OCI-LY7 (cell line): ENCODE measurements around the gene MGMT.

Experiments used
- EZH2phosphoT487 ChIP-seq: fragments of 200-600 bp; sonication (generic); IDR thresholded peaks from 2 replicates; pipeline ENCODE4 v1.6.1; 2018; ENCODE audit warnings: low read depth, borderline replicate concordance, mild to moderate bottlenecking, mixed run types, antibody characterized with exemption, low read length, moderate library complexity, mixed read lengths
- TF ChIP-seq, protein P1 (sequence below): fragments of 200-600 bp; sonication (generic); conservative IDR thresholded peaks from 2 replicates; pipeline ENCODE4 v1.5.1; 2014; ENCODE audit warnings: mild to moderate bottlenecking, antibody characterized with exemption, low read length, moderate library complexity, mixed read lengths

DNA sequence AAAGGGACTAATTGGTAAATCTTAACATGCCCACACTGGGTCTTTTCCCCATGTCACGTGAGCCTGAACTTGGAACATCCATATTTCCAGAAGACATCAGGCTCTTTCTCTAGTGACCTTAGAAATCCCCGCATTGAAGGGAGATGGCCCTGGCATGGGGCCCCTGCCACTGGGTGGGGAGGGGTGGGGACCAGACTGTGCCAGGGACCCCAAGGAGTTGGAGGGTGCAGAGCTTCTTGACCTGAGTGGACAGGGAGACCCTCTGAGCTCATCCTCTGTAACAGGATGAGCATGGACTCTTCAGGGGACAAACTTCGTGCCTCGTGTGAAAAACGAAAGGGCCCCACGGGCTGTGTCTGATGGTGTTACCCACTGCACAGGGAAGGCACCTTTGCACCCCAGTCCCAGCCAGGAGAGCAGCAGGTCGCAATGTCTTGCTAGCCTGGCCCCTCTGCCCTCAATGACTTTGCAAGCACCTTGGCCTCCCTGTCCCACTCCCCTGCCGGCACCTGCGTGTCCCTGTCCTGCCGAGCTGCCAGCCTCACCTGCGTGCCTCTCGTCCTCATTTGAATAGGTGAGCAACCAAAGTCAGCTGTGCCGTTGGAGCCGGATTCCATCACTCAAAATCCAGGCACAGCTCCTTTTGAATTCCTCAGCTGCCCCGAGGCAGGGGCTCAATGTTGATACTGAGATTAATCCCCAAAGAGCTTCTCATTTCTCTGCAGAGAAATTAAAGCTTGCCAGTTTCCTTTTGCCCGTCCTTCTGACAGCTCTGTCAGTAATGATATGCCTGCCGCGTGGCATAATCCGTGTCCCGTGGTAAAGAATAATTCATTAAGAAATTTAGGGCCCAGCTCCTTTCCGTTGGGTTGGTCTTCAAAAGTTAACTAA lies 262.1 kb downstream of the MGMT start:
- TF ChIP-seq, protein P1, sequence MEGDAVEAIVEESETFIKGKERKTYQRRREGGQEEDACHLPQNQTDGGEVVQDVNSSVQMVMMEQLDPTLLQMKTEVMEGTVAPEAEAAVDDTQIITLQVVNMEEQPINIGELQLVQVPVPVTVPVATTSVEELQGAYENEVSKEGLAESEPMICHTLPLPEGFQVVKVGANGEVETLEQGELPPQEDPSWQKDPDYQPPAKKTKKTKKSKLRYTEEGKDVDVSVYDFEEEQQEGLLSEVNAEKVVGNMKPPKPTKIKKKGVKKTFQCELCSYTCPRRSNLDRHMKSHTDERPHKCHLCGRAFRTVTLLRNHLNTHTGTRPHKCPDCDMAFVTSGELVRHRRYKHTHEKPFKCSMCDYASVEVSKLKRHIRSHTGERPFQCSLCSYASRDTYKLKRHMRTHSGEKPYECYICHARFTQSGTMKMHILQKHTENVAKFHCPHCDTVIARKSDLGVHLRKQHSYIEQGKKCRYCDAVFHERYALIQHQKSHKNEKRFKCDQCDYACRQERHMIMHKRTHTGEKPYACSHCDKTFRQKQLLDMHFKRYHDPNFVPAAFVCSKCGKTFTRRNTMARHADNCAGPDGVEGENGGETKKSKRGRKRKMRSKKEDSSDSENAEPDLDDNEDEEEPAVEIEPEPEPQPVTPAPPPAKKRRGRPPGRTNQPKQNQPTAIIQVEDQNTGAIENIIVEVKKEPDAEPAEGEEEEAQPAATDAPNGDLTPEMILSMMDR: no peak
- no peak for TF ChIP-seq EZH2phosphoT487
